ENCODE data around the gene PDE8B.

GRCh38 chr5:77398896-77399295, 188.4 kb downstream of the PDE8B start:
- no peak for TF ChIP-seq CTCF (IDR thresholded peaks at IDR 0.05)
- no peak for TF ChIP-seq POLR2A (IDR thresholded peaks at IDR 0.05)

Measured in vagina (tissue), 2 donors.